SK-N-SH (cell line): Measurements from ENCODE around the gene PDLIM5.

Source experiments
- CTCF ChIP-seq: fragments of 200-600 bp; sonication (generic); IDR thresholded peaks from 2 replicates; pipeline ENCODE4 v1.6.1; 2017; ENCODE audit warnings: antibody characterized with exemption, mild to moderate bottlenecking, moderate library complexity
- EZH2phosphoT487 ChIP-seq: fragments of 200-600 bp; sonication (generic); IDR thresholded peaks from 2 replicates; pipeline ENCODE4 v1.6.1; 2017; ENCODE audit warnings: low read depth, mixed run types, mild to moderate bottlenecking, antibody characterized with exemption, moderate library complexity, borderline replicate concordance
- GABPA ChIP-seq: IDR thresholded peaks from 2 replicates; pipeline ENCODE4 v1.4.0; 2012; ENCODE audit warnings: low read depth, mild to moderate bottlenecking
- POLR2AphosphoS5 ChIP-seq: IDR thresholded peaks from 2 replicates; pipeline ENCODE4 v1.6.1; 2012; ENCODE audit warnings: low read depth, low read length
- REST ChIP-seq: IDR thresholded peaks from 2 replicates; pipeline ENCODE4 v1.6.1; 2012; ENCODE audit warnings: mild to moderate bottlenecking, low read depth, low read length, moderate library complexity
- SMC3 ChIP-seq: IDR thresholded peaks from 2 replicates; pipeline ENCODE4 v1.6.1; 2012; ENCODE audit warnings: low read depth, low read length, improper control_type of control experiment
- TAF1 ChIP-seq: IDR thresholded peaks from 2 replicates; pipeline ENCODE4 v1.6.1; 2012; ENCODE audit warnings: low read depth, mild to moderate bottlenecking, low read length, moderate library complexity, borderline replicate concordance
- TCF12 ChIP-seq: IDR thresholded peaks from 2 replicates; pipeline ENCODE4 v1.4.0; 2012
- TEAD4 ChIP-seq: IDR thresholded peaks from 2 replicates; pipeline ENCODE4 v1.4.0; 2012; ENCODE audit warnings: mild to moderate bottlenecking, borderline replicate concordance; ENCODE audit not compliant: insufficient read depth

DNA sequence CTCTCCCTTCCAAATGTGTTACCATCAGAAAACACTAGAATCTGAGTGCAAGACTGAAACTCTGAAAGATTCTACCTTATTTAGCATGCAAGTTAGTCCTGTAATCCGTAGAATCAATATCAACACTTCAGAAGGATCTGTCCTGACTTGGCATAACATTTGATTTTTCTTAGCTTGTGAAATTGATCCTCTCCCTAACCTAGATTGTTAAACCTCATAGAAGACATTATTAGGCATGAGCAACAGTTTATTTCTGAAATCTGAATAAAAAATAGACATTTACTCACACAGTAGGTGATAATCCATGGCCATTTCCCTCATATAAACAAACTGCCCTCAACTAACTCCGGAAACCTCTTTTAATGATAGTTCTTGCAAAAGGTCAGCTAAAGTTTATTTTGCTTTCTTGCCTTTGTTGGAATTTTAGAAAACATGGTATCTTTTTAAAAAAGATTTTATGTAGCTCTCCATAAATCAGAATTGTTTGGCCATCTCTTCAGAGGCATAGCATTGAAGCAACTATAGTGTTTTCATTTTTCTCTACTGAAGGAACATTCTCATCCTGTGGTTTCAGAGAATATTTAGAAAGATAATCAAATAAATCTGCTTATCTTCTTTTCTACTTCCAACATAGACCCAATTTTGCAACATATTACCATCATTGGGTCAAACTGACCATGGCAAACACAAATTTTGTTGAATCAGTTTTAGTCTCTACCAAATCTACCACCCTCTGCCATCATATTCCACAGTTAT lies 38.5 kb upstream of the PDLIM5 start:
- TF ChIP-seq CTCF (no peak), TCF12 (no peak), SMC3 (no peak), EZH2phosphoT487 (no peak), POLR2AphosphoS5 (no peak), REST (no peak), TAF1 (no peak), GABPA (no peak), TEAD4 (no peak)
